ENCODE measurements around the gene EIF3B.
"Not testable (repeated sequence)": the region's sequence is repeated elsewhere in the genome, so short reads cannot be mapped to it uniquely, and the experiment has no call there.

EIF3B gene

GRCh38 chr7:2350055-2350454 is 4.6 kb upstream of the EIF3B start:
- DNase-seq, result no peak

- DNase-seq, result no peak
Measured at GRCh38 chr7:2350861-2351260, 3.8 kb upstream of the EIF3B start.

GRCh38 chr7:2353113-2353935 is 1.3 kb upstream of the EIF3B start:
- no peak for DNase-seq

DNA sequence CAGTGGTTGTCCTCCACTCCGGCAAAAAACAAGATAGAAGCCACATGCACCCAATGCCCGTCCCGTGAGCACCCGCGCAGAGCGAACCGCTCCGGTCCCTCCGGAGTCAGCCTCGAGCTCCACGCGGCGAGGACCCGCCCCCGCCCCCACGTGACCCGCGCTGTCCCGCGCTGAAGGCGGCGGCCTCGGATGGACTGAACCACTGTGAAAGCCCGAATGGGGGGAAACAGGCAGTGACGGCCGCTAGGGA is 766 bp upstream of the EIF3B start:
- DNase-seq, result peak; percentile 88

DNA sequence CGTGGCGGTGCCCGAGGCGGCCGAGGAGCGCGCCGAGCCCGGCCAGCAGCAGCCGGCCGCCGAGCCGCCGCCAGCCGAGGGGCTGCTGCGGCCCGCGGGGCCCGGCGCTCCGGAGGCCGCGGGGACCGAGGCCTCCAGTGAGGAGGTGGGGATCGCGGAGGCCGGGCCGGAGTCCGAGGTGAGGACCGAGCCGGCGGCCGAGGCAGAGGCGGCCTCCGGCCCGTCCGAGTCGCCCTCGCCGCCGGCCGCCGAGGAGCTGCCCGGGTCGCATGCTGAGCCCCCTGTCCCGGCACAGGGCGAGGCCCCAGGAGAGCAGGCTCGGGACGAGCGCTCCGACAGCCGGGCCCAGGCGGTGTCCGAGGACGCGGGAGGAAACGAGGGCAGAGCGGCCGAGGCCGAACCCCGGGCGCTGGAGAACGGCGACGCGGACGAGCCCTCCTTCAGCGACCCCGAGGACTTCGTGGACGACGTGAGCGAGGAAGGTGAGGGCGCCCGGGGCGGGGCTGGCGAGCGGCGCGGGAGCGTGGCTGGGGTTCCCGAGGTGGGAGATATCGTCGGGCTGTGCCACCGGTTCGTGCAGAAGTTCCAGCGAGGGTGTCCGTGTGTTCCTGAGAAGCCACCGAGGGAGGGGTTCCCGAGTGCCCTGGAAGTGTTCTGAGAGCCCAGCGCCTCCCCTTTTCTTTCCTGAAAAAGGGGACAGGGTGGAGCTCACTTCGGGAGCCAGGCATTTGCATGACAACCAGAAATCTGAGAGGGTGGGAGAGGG is 495 bp downstream of the EIF3B start:
- DNase-seq, result no peak

GRCh38 chr7:2355705-2356008 is 1.0 kb downstream of the EIF3B start:
- no peak for DNase-seq

GRCh38 chr7:2357165-2357564 is 2.5 kb downstream of the EIF3B start:
- DNase-seq, result no peak

DNA sequence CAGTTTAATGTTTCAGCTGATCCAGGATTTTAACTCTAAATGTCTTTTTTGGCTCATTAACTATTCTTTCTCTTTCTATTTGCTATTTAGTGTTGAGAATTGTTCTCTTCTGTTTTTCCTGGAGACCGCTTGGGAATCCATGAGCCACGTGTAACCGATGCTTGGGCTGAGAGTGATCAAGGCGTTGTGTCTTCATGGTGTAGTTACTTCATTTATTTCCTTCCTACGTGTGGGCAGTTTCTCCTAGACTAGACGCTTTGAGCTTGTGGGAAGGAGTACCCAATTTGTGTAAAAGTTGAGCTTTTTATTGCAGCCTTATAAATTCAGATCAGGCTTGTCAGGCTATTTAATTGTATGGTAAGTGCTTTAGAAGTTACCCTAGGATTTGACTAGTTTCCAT is 2.9 kb downstream of the EIF3B start:
- no peak for DNase-seq

- DNase-seq, result no peak
Measured at GRCh38 chr7:2358968-2359527, 4.4 kb downstream of the EIF3B start.

DNA sequence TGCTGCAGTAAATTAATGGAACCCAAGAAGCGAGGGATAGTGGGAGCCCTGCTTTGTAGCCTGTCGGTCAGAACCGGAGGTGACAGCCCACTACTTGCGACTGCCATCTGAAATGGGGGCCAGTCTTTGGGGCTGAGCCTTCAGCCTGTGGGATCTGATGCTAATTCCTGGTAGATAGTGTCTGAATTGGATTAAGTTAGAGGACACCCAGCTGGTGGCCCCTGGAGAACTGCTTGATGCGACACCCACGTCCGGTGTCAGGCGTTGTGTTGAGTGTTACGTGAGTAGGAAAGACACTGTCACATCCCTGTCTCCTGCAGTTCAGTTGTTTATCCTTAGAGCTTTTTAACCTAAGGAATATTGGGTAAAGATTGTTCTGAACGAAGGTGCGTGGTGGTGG is 5.0 kb downstream of the EIF3B start:
- DNase-seq, result no peak

- DNase-seq, result no peak
Measured at GRCh38 chr7:2360796-2361195, 6.2 kb downstream of the EIF3B start.

- no peak for DNase-seq
Measured at GRCh38 chr7:2362385-2363088, 7.9 kb downstream of the EIF3B start.

GRCh38 chr7:2369139-2369538 is 14.5 kb downstream of the EIF3B start:
- DNase-seq, result no peak

DNA sequence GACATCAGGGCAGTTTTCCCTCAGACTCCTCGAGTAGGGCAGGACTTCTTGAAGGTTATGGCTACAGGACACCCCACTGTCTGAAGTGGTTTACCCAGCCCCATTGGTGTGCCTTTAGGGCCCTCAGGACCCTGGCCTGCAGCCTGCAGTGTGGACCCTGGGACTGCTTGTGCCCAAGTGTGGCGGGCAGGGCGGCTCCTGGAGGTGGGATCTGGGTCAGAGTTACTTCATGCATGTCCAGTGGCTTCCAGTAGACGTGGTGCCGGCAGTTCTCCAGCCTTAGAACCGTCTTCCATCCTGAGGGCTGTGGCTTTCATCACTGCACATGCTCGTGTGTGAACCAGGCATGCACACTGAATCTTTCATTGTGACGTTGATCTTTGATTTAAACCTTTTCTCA is 16.7 kb downstream of the EIF3B start:
- no peak for DNase-seq

- no peak for DNase-seq
Measured at GRCh38 chr7:2372724-2373123, 18.1 kb downstream of the EIF3B start.

DNA sequence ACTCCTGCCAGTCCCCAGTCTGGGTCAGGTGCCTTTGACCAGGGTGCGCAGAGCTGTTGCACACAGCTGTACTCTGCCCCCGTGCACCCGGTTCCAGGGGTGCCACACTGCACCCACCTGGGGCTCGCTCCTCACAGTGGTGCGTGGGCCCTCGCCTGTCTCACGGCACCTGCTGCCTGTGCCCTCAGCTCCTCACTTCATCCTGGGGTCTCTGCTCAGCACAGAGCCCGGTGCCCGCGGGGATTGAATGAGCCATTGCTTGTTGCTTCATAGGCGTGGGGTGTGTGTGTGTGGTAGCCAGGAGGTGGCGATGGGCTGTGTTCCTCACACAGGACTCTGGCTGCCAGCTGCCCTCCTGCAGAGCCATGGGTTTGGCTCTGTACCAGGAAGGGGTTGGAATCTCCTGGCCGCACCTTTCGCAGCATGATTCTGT is 18.5 kb downstream of the EIF3B start:
- no peak for DNase-seq

DNA sequence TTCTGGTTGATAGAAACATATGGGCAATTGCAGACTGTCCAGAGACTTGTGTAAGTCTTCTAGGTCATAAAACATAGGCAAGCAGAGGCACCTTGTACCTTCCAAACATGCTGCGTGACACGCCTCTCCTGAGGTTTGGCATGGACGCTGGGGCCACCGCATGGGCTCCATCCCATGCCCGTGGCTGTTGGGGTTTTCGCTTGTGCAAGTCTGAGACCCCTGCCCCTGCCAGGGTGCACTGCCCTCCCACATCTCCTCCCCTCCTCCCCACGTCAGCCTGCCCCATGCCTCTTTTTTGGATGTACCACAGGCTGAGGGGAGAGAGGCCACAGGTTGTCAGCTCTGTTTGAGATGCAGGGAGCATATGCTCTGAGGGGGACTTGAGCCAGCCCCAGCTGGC is 19.0 kb downstream of the EIF3B start:
- no peak for DNase-seq

- no peak for DNase-seq
Measured at GRCh38 chr7:2374401-2374800, 19.8 kb downstream of the EIF3B start.

DNA sequence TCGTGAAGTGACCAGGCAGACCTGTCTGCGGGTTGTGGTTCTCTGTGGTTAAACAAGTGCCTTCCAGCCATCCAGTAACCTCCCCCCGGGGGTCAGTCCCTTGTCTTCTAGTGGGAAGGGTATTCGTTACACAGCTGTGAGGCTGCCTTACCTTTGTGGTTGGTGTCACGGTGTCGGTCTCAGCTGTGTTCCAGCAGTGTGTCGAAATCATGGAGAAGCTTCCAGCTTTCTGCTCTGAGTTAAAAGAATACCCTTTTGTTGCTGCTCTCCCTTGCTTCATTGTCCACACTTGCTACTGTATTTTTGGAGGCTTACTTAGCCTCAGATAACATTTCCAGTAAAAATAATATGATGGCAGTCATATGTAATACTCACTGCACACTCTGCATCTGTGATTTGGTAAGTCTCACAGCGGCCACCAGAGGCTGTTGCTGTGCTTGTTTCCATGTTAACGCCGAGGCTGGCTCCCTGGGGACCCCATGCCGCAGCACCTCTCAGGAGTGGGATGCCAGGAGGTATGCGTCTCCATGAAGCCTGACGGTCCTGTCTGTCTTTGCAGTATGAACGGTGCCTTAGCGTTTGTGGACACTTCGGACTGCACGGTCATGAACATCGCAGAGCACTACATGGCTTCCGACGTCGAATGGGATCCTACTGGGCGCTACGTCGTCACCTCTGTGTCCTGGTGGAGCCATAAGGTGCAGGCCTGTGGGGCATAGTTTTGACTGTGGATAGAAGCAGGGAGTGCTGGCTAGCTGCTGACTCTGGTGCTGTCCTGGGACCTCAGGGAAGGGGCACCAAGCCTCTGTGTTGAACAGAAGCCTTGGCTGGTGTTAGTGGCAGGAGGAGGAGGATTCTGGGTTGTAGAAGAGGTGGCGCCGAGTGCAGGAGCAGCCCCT is 20.5 kb downstream of the EIF3B start:
- no peak for DNase-seq

DNA sequence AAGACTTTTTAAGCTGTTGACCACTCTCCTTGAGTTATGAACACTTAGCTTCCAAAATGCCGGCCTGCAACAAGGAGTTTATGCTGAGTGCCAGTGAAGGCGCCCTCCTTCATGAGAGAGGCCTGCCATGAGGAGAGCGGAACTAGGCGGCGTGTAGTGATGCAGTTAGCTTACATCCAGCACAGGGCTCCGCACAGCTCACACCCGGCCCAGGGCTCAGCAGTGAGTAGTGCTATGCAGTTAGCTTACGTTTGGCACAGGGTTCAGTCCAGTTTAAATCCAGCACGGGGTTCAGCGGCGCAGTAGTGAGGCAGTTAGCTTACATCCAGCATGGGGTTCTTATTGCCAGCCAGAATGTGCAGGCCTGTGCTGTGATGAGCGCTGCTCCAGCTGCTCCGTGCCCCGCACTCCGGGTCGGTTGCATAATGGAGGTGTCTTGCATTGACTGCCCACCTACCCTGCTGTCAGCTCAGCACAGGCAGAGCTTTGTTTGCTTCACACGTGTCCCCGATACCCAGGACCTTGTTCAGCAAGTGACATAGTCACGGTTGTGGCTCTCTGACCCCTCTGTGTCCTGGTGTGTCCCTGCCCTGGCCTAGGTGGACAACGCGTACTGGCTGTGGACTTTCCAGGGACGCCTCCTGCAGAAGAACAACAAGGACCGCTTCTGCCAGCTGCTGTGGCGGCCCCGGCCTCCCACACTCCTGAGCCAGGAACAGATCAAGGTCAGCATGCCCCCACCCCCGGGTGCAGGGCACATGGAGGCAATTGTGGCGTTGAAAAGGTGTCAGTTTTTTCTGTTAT is 21.9 kb downstream of the EIF3B start:
- DNase-seq, result no peak

- DNase-seq, result not testable (repeated sequence)
Measured at GRCh38 chr7:2377492-2377891, 22.9 kb downstream of the EIF3B start.

- not testable (repeated sequence) for DNase-seq
Measured at GRCh38 chr7:2378125-2378524, 23.5 kb downstream of the EIF3B start.

Data from activated CD4-positive, alpha-beta T cell treated with anti-CD3 and anti-CD28 coated beads for 1 hour (primary cell).